Fibroblast of lung (primary cell): Measurements from ENCODE around the gene SPTAN1. TPM values are rescaled to one million over a fixed set of nuclear protein-coding genes. Genes with fewer than 3 reads are reported as not detected.

ENCODE experiments used
- DNase-seq, 2 donors: peaks; one replicate each; pipeline versions ENCODE4 v3.0.0 to v3.0.0-alpha.2; 2010; ENCODE audit warnings: low read depth in 2 of 2
- H2AFZ ChIP-seq: 2 replicates; pipeline ENCODE4 v1.5.1; 2012; ENCODE audit warnings: low read length, control low read depth, inconsistent platforms
- H3K27ac ChIP-seq: 2 replicates; pipeline ENCODE4 v1.5.1; 2011; ENCODE audit warnings: low read length, control low read depth; ENCODE audit not compliant: insufficient read depth
- H3K27me3 ChIP-seq: 2 replicates; pipeline ENCODE4 v1.5.1; 2011; ENCODE audit warnings: mild to moderate bottlenecking, low read length; ENCODE audit not compliant: control insufficient read depth, insufficient read depth
- H3K36me3 ChIP-seq: 2 replicates; pipeline ENCODE4 v1.5.1; 2011; ENCODE audit warnings: low read length; ENCODE audit not compliant: control insufficient read depth, insufficient read depth
- H3K4me1 ChIP-seq: 2 replicates; pipeline ENCODE4 v1.5.1; 2011; ENCODE audit warnings: low read length; ENCODE audit not compliant: control insufficient read depth, insufficient read depth; ENCODE audit errors: extremely low read depth
- H3K4me2 ChIP-seq: 2 replicates; pipeline ENCODE4 v1.5.1; 2011; ENCODE audit warnings: low read length, control low read depth; ENCODE audit not compliant: insufficient read depth; ENCODE audit errors: extremely low read depth
- H3K4me3 ChIP-seq, 4 experiments: fragments of 200-600 bp in 1 of 4; sonication (generic) in 1 of 4; replicated peaks in 1 of 4; 2 replicates each; pipeline ENCODE4 v1.5.1; 2011 to 2016; ENCODE audit warnings: low read length in 4 of 4, low read depth in 3 of 4, mild to moderate bottlenecking in 3 of 4, control low read depth in 2 of 4, inconsistent platforms in 1 of 4, mixed read lengths in 1 of 4; ENCODE audit not compliant: insufficient read depth in 1 of 4; ENCODE audit errors: control extremely low read depth in 1 of 4
- H3K79me2 ChIP-seq: 2 replicates; pipeline ENCODE4 v1.5.1; 2012; ENCODE audit warnings: mild to moderate bottlenecking, low read length, inconsistent platforms; ENCODE audit not compliant: control insufficient read depth, insufficient read depth
- H3K9ac ChIP-seq: 2 replicates; pipeline ENCODE4 v1.5.1; 2011; ENCODE audit warnings: mild to moderate bottlenecking, low read length, control low read depth; ENCODE audit not compliant: insufficient read depth
- H3K9me3 ChIP-seq: 2 replicates; pipeline ENCODE4 v1.5.1; 2012; ENCODE audit warnings: low read depth, low read length; ENCODE audit not compliant: control insufficient read depth, insufficient read depth
- H4K20me1 ChIP-seq: 2 replicates; pipeline ENCODE4 v1.5.1; 2011; ENCODE audit warnings: low read length; ENCODE audit not compliant: control insufficient read depth, insufficient read depth; ENCODE audit errors: extremely low read depth
- CTCF ChIP-seq, 2 donors: IDR thresholded peaks in 1 of 2; conservative IDR thresholded peaks in 1 of 2; 1 replicate in 1 of 2; 2 replicates in 1 of 2; pipeline ENCODE4 v1.5.1; 2011 to 2012; ENCODE audit warnings: low read length in 2 of 2, control low read depth in 1 of 2, inconsistent platforms in 1 of 2, low read depth in 1 of 2, mild to moderate bottlenecking in 1 of 2
- EZH2 ChIP-seq: IDR thresholded peaks from 2 replicates; pipeline ENCODE4 v1.5.1; 2012; ENCODE audit warnings: low read length, control low read depth, mild to moderate bottlenecking; ENCODE audit errors: missing control alignments
- polyA plus RNA-seq, 2 donors: library from polyadenylated mRNA; depleted of rRNA in 1 of 2; stranded (reverse) in 1 of 2; unstranded in 1 of 2; fragments of >200 nt; gene quantifications; 2 replicates each; pipeline ENCODE4 v1.2.1, GENCODE V29; 2011 to 2012; ENCODE audit warnings: missing spikeins in 1 of 2
- total RNA-seq: library from RNA; depleted of rRNA; stranded (reverse); fragments of >200 nt; gene quantifications from 2 replicates; pipeline ENCODE4 v1.2.1, GENCODE V29; 2014

SPTAN1 gene
- total and polyA plus RNA-seq, 2 donors (not counting 1 experiment from before 2014, with no cell fraction given): 189 to 518 TPM

GRCh38 chr9:128633601-128634000 is 81.2 kb downstream of the SPTAN1 start:
- Histone ChIP-seq H3K4me3 (no peak overlapping the region), H3K9me3 (no peaks in the 10 kb centered on the region), H3K4me2 (no peak overlapping the region), H3K4me1 (peaks cover 14% of the 10 kb centered on the region), H3K36me3 (peaks cover 43% of the 10 kb centered on the region), H3K27ac (no peak overlapping the region), H3K9ac (no peak overlapping the region), H4K20me1 (no peaks in the 10 kb centered on the region), H3K79me2 (no peaks in the 10 kb centered on the region), H3K27me3 (no peaks in the 10 kb centered on the region), H2AFZ (no peak overlapping the region)
- no peak for TF ChIP-seq EZH2
- no peak for TF ChIP-seq CTCF (conservative IDR thresholded peaks at IDR 0.05 in 1 of 2, IDR thresholded peaks at IDR 0.05 in 1 of 2; ENCODE audit: low read depth in 1 of 2, low read length in 2 of 2)
- DNase-seq: no peak

GRCh38 chr9:128634111-128634510 is 81.7 kb downstream of the SPTAN1 start:
- peaks cover 14% of the 10 kb centered on the region for H3K4me1 ChIP-seq
- TF ChIP-seq CTCF (conservative IDR thresholded peaks at IDR 0.05 in 1 of 2, IDR thresholded peaks at IDR 0.05 in 1 of 2; ENCODE audit: low read depth in 1 of 2, low read length in 2 of 2): no peak
- TF ChIP-seq EZH2: no peak
- H3K4me3 ChIP-seq: no peak overlapping the region
- peaks cover 38% of the 10 kb centered on the region for H3K36me3 ChIP-seq
- H3K79me2 ChIP-seq: no peaks in the 10 kb centered on the region
- H3K27ac ChIP-seq: no peak overlapping the region
- H3K9ac ChIP-seq: no peak overlapping the region
- H3K4me2 ChIP-seq: no peak overlapping the region
- no peak for DNase-seq
- no peaks in the 10 kb centered on the region for H4K20me1 ChIP-seq
- H3K27me3 ChIP-seq: no peaks in the 10 kb centered on the region
- H2AFZ ChIP-seq: no peak overlapping the region
- H3K9me3 ChIP-seq: no peaks in the 10 kb centered on the region

- peaks cover 32% of the 10 kb centered on the region for H3K36me3 ChIP-seq
- no peaks in the 10 kb centered on the region for H4K20me1 ChIP-seq
- no peaks in the 10 kb centered on the region for H3K79me2 ChIP-seq
- no peak overlapping the region for H3K9ac ChIP-seq
- H3K9me3 ChIP-seq: no peaks in the 10 kb centered on the region
- peaks cover 14% of the 10 kb centered on the region for H3K4me1 ChIP-seq
- peak overlapping the region; percentile 88 for H3K27ac ChIP-seq
- H3K4me2 ChIP-seq: no peak overlapping the region
- no peak overlapping the region for H2AFZ ChIP-seq
- DNase-seq: no peak
- TF ChIP-seq EZH2 (no peak), CTCF (conservative IDR thresholded peaks at IDR 0.05 in 1 of 2, IDR thresholded peaks at IDR 0.05 in 1 of 2; ENCODE audit: low read depth in 1 of 2, low read length in 2 of 2) (no peak)
- H3K27me3 ChIP-seq: no peaks in the 10 kb centered on the region
- H3K4me3 ChIP-seq: no peak overlapping the region
Observed at GRCh38 chr9:128634651-128635262, 82.4 kb downstream of the SPTAN1 start.
